Ishikawa (cell line): ENCODE data around the gene COMMD3.

Source experiments
- CEBPB ChIP-seq: IDR thresholded peaks from 2 replicates; pipeline ENCODE4 v1.6.1; 2012
- CREB1 ChIP-seq: IDR thresholded peaks from 2 replicates; pipeline ENCODE4 v1.6.1; 2012; ENCODE audit warnings: low read depth
- EGR1 ChIP-seq: IDR thresholded peaks from 2 replicates; pipeline ENCODE4 v1.6.1; 2012
- EP300 ChIP-seq: IDR thresholded peaks from 2 replicates; pipeline ENCODE4 v1.6.1; 2012; ENCODE audit warnings: borderline replicate concordance
- FOXM1 ChIP-seq: IDR thresholded peaks from 2 replicates; pipeline ENCODE4 v1.6.1; 2012; ENCODE audit warnings: low read depth, borderline replicate concordance
- MAX ChIP-seq: IDR thresholded peaks from 2 replicates; pipeline ENCODE4 v1.6.1; 2012
- NFIC ChIP-seq: IDR thresholded peaks from 2 replicates; pipeline ENCODE4 v1.6.1; 2012
- RAD21 ChIP-seq: IDR thresholded peaks from 2 replicates; pipeline ENCODE4 v1.6.1; 2012; ENCODE audit warnings: low read depth
- REST ChIP-seq: IDR thresholded peaks from 2 replicates; pipeline ENCODE4 v1.6.1; 2012; ENCODE audit warnings: low read depth, mild to moderate bottlenecking
- TAF1 ChIP-seq: IDR thresholded peaks from 2 replicates; pipeline ENCODE4 v1.6.1; 2012; ENCODE audit warnings: low read depth, mild to moderate bottlenecking
- TCF12 ChIP-seq: IDR thresholded peaks from 2 replicates; pipeline ENCODE4 v1.6.1; 2012; ENCODE audit warnings: low read depth
- TEAD4 ChIP-seq: IDR thresholded peaks from 2 replicates; pipeline ENCODE4 v1.6.1; 2012
- YY1 ChIP-seq: IDR thresholded peaks from 2 replicates; pipeline ENCODE4 v1.6.1; 2012; ENCODE audit warnings: low read depth
- ZBTB7A ChIP-seq: IDR thresholded peaks from 2 replicates; pipeline ENCODE4 v1.6.1; 2012; ENCODE audit warnings: low read depth
- TF ChIP-seq, protein P1 (sequence below): IDR thresholded peaks from 2 replicates; pipeline ENCODE4 v1.6.1; 2012

The COMMD3 gene

GRCh38 chr10:22332116-22332692 lies 16.0 kb downstream of the COMMD3 start:
- TF ChIP-seq TAF1 (no peak), REST (no peak)

- TF ChIP-seq EP300 (no peak), MAX (no peak), EGR1 (no peak), TAF1 (no peak), REST (no peak), CEBPB (no peak), NFIC (no peak)
- TF ChIP-seq, protein P1, sequence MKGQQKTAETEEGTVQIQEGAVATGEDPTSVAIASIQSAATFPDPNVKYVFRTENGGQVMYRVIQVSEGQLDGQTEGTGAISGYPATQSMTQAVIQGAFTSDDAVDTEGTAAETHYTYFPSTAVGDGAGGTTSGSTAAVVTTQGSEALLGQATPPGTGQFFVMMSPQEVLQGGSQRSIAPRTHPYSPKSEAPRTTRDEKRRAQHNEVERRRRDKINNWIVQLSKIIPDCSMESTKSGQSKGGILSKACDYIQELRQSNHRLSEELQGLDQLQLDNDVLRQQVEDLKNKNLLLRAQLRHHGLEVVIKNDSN = no peak
These were observed 17.2 kb downstream of the COMMD3 start for GRCh38 chr10:22333167-22333974.

DNA sequence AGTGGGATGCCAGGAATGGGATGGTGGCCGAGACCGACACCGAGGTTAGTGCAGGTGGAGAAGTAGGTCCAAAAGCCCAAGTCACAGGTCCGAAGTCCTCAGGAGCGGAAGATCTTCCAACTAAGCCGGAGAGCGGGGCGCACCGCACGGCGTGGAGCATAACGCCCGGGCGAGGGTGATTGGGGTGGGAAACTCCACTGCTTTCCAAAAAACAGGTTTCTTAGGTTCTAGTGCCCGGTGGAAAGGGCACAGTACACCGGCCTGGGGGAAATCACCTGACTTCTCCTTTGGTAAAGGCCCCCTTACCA lies 17.7 kb downstream of the COMMD3 start:
- TF ChIP-seq CEBPB (no peak), TCF12 (no peak), NFIC (no peak), TEAD4 (no peak), YY1 (no peak), RAD21 (no peak), EP300 (no peak), REST (no peak), FOXM1 (no peak), MAX (no peak), ZBTB7A (no peak), TAF1 (no peak), CREB1 (no peak), EGR1 (no peak)
- TF ChIP-seq, protein P1 = no peak

- TF ChIP-seq CREB1 (no peak), YY1 (no peak), TAF1 (no peak), EP300 (no peak), NFIC (no peak), MAX (no peak), TEAD4 (no peak), FOXM1 (no peak), EGR1 (no peak), CEBPB (no peak), ZBTB7A (no peak)
- TF ChIP-seq, protein P1 = no peak
These were observed 18.4 kb downstream of the COMMD3 start for GRCh38 chr10:22334414-22335172.
